ENCODE results near the gene TCF25. TPM values are rescaled to one million over a fixed set of nuclear protein-coding genes. Genes with fewer than 3 reads are reported as not detected.

The TCF25 gene, protein sequence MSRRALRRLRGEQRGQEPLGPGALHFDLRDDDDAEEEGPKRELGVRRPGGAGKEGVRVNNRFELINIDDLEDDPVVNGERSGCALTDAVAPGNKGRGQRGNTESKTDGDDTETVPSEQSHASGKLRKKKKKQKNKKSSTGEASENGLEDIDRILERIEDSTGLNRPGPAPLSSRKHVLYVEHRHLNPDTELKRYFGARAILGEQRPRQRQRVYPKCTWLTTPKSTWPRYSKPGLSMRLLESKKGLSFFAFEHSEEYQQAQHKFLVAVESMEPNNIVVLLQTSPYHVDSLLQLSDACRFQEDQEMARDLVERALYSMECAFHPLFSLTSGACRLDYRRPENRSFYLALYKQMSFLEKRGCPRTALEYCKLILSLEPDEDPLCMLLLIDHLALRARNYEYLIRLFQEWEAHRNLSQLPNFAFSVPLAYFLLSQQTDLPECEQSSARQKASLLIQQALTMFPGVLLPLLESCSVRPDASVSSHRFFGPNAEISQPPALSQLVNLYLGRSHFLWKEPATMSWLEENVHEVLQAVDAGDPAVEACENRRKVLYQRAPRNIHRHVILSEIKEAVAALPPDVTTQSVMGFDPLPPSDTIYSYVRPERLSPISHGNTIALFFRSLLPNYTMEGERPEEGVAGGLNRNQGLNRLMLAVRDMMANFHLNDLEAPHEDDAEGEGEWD
- 215 and 233 TPM in 2 replicates for total RNA-seq

GRCh38 chr16:89873109-89873971 is at the start of gene TCF25:
TCF25 (plus strand) TSS chr16:89873592; CDS start chr16:89873668, 76 bp downstream.

DNA sequence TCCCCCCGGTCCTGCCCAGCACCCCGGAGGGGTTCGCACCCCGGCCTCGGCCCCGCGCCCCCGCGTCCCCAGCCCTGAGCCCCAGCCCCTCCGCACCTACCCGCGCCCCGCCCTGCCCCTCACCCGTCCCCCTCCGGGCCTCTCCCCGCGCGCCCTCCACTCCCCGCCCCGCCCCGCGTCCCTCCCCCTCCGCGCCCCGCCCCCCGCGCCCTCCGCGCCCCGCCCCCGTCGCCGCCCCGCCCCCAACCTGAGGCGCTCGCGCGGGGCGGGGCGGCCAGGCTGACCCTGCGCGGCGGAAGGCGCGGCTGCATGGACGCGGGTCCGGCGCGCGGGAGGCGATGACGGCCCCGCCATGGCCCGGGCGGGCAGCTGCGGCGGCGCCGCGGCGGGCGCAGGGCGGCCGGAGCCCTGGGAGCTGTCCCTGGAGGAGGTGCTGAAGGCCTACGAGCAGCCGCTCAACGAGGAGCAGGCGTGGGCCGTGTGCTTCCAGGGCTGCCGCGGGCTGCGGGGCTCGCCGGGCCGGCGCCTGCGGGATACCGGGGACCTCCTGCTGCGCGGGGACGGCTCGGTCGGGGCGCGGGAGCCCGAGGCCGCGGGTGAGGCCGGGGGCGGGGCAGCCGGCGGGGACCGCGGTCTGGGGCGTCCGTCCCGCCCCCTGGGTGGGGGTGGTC is 45.1 kb upstream of the TCF25 start, which contains the start of gene SPIRE2:
TSS of gene SPIRE2 (plus strand) at position 277 of the 671 bp plus-strand sequence. CDS start at position 353, 76 bp downstream.

DNA sequence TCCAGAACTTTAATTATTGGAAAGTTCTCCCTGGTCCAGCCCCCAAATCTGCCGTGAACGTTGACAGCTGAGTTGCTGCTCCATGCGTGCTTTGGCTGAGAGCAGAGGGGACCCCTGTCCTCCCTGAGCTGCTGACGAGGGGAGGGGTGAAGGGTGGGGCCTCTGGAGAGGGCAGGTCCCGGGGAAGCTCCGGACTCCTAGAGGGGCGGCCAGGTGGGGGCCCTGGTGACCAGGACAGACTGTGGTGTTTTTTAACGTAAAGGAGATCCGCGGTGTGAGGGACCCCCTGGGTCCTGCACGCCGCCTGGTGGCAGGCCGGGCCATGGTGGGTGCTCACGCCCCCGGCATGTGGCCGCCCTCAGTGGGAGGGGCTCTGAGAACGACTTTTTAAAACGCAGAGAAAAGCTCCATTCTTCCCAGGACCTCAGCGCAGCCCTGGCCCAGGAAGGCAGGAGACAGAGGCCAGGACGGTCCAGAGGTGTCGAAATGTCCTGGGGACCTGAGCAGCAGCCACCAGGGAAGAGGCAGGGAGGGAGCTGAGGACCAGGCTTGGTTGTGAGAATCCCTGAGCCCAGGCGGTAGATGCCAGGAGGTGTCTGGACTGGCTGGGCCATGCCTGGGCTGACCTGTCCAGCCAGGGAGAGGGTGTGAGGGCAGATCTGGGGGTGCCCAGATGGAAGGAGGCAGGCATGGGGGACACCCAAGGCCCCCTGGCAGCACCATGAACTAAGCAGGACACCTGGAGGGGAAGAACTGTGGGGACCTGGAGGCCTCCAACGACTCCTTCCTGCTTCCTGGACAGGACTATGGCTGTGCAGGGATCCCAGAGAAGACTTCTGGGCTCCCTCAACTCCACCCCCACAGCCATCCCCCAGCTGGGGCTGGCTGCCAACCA is 45.3 kb downstream of the TCF25 start, which contains the start of gene MC1R:
TSS of gene MC1R (plus strand) at position 410 of the 895 bp plus-strand sequence. CDS start at position 807, 397 bp downstream.

DNA sequence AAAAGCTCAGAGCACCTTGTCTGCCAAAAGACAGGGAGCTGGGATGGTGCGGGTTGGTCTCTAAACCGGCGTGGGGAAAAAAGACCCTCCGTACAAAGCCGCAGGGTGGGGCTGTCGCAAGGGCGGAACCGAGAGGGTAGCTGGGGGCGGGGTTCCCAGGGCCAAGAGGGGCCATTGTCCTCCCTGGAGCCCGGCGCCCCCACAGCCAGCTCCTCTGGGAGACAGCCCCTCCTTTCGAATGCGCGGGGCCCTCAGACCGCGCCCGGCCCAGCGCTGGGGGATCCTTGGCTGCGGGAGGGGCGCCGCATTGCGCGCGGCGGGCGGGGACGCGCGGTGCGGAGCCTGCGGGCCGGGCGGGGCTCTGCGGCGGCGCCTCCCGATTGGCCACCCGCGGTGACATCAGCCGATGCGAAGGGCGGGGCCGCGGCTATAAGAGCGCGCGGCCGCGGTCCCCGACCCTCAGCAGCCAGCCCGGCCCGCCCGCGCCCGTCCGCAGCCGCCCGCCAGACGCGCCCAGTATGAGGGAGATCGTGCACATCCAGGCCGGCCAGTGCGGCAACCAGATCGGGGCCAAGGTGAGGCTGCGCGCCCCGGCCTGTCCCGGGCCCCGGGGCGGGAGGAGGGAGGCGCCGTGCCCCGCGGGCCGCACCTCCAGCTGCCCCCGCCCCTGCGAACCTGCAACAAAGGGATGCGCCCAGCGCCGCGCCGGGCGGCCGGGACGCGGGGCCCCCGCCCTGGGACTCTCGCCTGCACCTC is 49.7 kb downstream of the TCF25 start, which contains the start of gene TUBB3:
TSS of gene TUBB3 (plus strand) at position 459 of the 756 bp plus-strand sequence. CDS start at position 519, 60 bp downstream.

Other genes starting within 250 kb of the TCF25 start
- gene CHMP1A, start 215.9 kb upstream of the TCF25 start, total RNA-seq = 91.3 and 125 TPM in 2 replicates
- 2.5 and 3.6 TPM in 2 replicates for gene SPATA33, start 215.8 kb upstream of the TCF25 start, total RNA-seq
- gene CDK10, start 186.9 kb upstream of the TCF25 start, total RNA-seq = 39.6 and 39.9 TPM in 2 replicates
- 7.7 and 14.2 TPM in 2 replicates for gene SPATA2L, start 171.9 kb upstream of the TCF25 start, total RNA-seq
- 12.8 and 18.2 TPM in 2 replicates for gene VPS9D1, start 152.7 kb upstream of the TCF25 start, total RNA-seq
- 12.2 and 16.2 TPM in 2 replicates for gene ZNF276, start 152.1 kb upstream of the TCF25 start, total RNA-seq
- gene FANCA, start 56.9 kb upstream of the TCF25 start, total RNA-seq = 6.1 and 14.0 TPM in 2 replicates
- gene SPIRE2, start 45.1 kb upstream of the TCF25 start, total RNA-seq = 2.2 and 3.6 TPM in 2 replicates
- 7.1 and 10.3 TPM in 2 replicates for gene MC1R, start 45.3 kb downstream of the TCF25 start, total RNA-seq
- gene TUBB3, start 49.8 kb downstream of the TCF25 start, total RNA-seq = 559 and 710 TPM in 2 replicates
- 105 and 112 TPM in 2 replicates for gene DEF8, start 75.2 kb downstream of the TCF25 start, total RNA-seq
- gene DBNDD1, start 145.9 kb downstream of the TCF25 start, total RNA-seq = 3.1 and 4.1 TPM in 2 replicates
- gene PRDM7, start 203.7 kb downstream of the TCF25 start, total RNA-seq = not detected in 2 replicates